WTC11 (cell line): ENCODE measurements around the gene MAP6. TPM values are rescaled to one million over a fixed set of nuclear protein-coding genes. Genes with fewer than 3 reads are reported as not detected.

Source experiments
- ATAC-seq: fragments of 200-7000 bp; cut with Tn5 transposase; 2 replicates; pipeline ENCODE4 v1.10.0; 2021; ENCODE audit warnings: mild to moderate bottlenecking, moderate library complexity
- CTCF ChIA-PET: fragments of 300-600 bp; sonication (Branson Sonifier 250); formaldehyde crosslinking; loops from one replicate; lab custom pipeline; 2021; ENCODE audit warnings: antibody characterized with exemption; lab: Charles Lee
- POLR2A ChIA-PET: fragments of 350-600 bp; sonication (Branson Sonifier 250); formaldehyde crosslinking; loops from one replicate; lab custom pipeline; 2021; ENCODE audit warnings: antibody characterized with exemption; lab: Charles Lee
- DNase-seq: peaks from one replicate; pipeline ENCODE4 v3.0.0; 2021; ENCODE audit warnings: low spot score
- H3K27ac Mint-ChIP-seq: 2 replicates; pipeline ENCODE4 v1.8.0; 2021; ENCODE audit warnings: mixed read lengths
- H3K27me3 Mint-ChIP-seq: 2 replicates; pipeline ENCODE4 v1.8.0; 2021; ENCODE audit warnings: low read depth, mild to moderate bottlenecking, moderate library complexity, mixed read lengths
- H3K36me3 Mint-ChIP-seq: 2 replicates; pipeline ENCODE4 v1.8.0; 2021; ENCODE audit warnings: mixed read lengths
- H3K4me1 Mint-ChIP-seq: 2 replicates; pipeline ENCODE4 v1.8.0; 2022; ENCODE audit warnings: mixed read lengths
- H3K4me3 Mint-ChIP-seq: 2 replicates; pipeline ENCODE4 v1.8.0; 2021; ENCODE audit warnings: mild to moderate bottlenecking, moderate library complexity, mixed read lengths
- H3K9me3 Mint-ChIP-seq: 2 replicates; pipeline ENCODE4 v1.8.0; 2021; ENCODE audit warnings: mixed read lengths
- CREB1 ChIP-seq: sonication (generic); formaldehyde crosslinking; IDR thresholded peaks from 2 replicates; pipeline ENCODE4 v1.8.0; 2023; ENCODE audit warnings: mild to moderate bottlenecking, missing genetic modification reagents
- EMX1 ChIP-seq: fragments of 250-450 bp; sonication (Bioruptor Pico); IDR thresholded peaks from 2 replicates; pipeline ENCODE4 v1.8.0; 2021; ENCODE audit warnings: mild to moderate bottlenecking
- FOXK1 ChIP-seq: sonication (generic); formaldehyde crosslinking; IDR thresholded peaks from 2 replicates; pipeline ENCODE4 v1.8.0; 2022; ENCODE audit warnings: mild to moderate bottlenecking, moderate library complexity, missing genetic modification reagents
- NR3C1 ChIP-seq: sonication (generic); formaldehyde crosslinking; conservative IDR thresholded peaks from 2 replicates; pipeline ENCODE4 v1.8.1; 2023; ENCODE audit warnings: low read depth, mild to moderate bottlenecking, missing genetic modification reagents
- PRRX2 ChIP-seq: fragments of 250-450 bp; sonication (Bioruptor Pico); IDR thresholded peaks from 2 replicates; pipeline ENCODE4 v1.8.0; 2021; ENCODE audit warnings: mild to moderate bottlenecking
- total RNA-seq: library from RNA; stranded (reverse); gene quantifications from 3 replicates; pipeline ENCODE4 v1.2.3, GENCODE V29; 2021
- TF ChIP-seq, protein P1 (sequence below): fragments of 250-450 bp; sonication (Bioruptor Pico); IDR thresholded peaks from 2 replicates; pipeline ENCODE4 v1.9.0; 2021; ENCODE audit warnings: mild to moderate bottlenecking, borderline replicate concordance
- TF ChIP-seq, protein P2 (sequence below): sonication (generic); formaldehyde crosslinking; IDR thresholded peaks from 2 replicates; pipeline ENCODE4 v1.8.1; 2022; ENCODE audit warnings: mild to moderate bottlenecking, moderate library complexity, missing genetic modification reagents
- TF ChIP-seq, protein P3 (sequence below): sonication (generic); formaldehyde crosslinking; IDR thresholded peaks from 2 replicates; pipeline ENCODE4 v1.8.0; 2023; ENCODE audit warnings: missing genetic modification reagents, mild to moderate bottlenecking, borderline replicate concordance
- TF ChIP-seq, protein P4 (sequence below): fragments of 250-450 bp; sonication (Bioruptor Pico); IDR thresholded peaks from 2 replicates; pipeline ENCODE4 v1.8.0; 2021; ENCODE audit warnings: mild to moderate bottlenecking
- TF ChIP-seq, protein P5 (sequence below): fragments of 250-450 bp; sonication (Bioruptor Pico); IDR thresholded peaks from 2 replicates; pipeline ENCODE4 v1.9.0; 2021; ENCODE audit warnings: mild to moderate bottlenecking
- TF ChIP-seq, protein P6 (sequence below): sonication (generic); formaldehyde crosslinking; IDR thresholded peaks from 2 replicates; pipeline ENCODE4 v1.8.1; 2023; ENCODE audit warnings: mild to moderate bottlenecking, missing genetic modification reagents, borderline replicate concordance
- TF ChIP-seq, protein P7 (sequence below): fragments of 250-450 bp; sonication (Bioruptor Pico); IDR thresholded peaks from 2 replicates; pipeline ENCODE4 v1.9.0; 2021; ENCODE audit warnings: moderate library complexity, mild to moderate bottlenecking, inconsistent platforms, borderline replicate concordance

MAP6 gene
- total RNA-seq, 1 experiment from 2014 or later: 0.90 TPM

DNA sequence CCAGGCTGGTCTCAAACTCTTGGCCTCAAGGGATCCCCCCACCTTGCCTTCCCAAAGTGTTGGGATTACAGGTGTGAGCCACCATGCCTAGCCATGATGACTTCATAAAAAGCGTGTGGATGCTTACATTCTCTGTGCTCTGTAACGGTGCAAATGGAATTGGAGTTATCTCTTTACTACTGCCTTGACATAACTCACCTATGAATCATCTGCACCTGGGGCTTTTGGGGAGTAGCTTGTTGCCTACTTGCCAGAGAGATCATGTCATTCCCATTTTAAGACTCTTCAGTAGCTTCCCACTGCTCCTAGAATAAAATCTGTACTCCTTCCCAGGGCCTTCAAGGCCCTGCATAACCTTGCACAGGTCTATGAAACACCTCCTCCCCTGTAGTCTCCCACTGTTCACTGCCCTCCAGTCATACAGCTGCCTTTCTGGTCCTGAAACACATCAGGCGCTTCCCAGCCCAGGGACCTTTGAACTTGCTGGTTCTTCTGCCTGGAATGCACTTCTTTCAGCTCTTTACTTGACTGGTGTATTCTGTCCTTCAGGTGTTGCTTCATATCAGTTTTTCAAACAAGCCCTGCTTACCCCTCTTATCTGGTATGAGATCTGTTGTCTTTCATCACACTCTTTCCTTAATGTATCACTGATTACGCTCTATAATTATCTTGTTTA is 29.2 kb upstream of the MAP6 start (continued):
- TF ChIP-seq, protein P1, sequence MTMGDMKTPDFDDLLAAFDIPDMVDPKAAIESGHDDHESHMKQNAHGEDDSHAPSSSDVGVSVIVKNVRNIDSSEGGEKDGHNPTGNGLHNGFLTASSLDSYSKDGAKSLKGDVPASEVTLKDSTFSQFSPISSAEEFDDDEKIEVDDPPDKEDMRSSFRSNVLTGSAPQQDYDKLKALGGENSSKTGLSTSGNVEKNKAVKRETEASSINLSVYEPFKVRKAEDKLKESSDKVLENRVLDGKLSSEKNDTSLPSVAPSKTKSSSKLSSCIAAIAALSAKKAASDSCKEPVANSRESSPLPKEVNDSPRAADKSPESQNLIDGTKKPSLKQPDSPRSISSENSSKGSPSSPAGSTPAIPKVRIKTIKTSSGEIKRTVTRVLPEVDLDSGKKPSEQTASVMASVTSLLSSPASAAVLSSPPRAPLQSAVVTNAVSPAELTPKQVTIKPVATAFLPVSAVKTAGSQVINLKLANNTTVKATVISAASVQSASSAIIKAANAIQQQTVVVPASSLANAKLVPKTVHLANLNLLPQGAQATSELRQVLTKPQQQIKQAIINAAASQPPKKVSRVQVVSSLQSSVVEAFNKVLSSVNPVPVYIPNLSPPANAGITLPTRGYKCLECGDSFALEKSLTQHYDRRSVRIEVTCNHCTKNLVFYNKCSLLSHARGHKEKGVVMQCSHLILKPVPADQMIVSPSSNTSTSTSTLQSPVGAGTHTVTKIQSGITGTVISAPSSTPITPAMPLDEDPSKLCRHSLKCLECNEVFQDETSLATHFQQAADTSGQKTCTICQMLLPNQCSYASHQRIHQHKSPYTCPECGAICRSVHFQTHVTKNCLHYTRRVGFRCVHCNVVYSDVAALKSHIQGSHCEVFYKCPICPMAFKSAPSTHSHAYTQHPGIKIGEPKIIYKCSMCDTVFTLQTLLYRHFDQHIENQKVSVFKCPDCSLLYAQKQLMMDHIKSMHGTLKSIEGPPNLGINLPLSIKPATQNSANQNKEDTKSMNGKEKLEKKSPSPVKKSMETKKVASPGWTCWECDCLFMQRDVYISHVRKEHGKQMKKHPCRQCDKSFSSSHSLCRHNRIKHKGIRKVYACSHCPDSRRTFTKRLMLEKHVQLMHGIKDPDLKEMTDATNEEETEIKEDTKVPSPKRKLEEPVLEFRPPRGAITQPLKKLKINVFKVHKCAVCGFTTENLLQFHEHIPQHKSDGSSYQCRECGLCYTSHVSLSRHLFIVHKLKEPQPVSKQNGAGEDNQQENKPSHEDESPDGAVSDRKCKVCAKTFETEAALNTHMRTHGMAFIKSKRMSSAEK (CRISPR knock-in tag): no peak
- TF ChIP-seq, protein P2, sequence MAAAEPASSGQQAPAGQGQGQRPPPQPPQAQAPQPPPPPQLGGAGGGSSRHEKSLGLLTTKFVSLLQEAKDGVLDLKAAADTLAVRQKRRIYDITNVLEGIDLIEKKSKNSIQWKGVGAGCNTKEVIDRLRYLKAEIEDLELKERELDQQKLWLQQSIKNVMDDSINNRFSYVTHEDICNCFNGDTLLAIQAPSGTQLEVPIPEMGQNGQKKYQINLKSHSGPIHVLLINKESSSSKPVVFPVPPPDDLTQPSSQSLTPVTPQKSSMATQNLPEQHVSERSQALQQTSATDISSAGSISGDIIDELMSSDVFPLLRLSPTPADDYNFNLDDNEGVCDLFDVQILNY (CRISPR knock-in tag): no peak
- TF ChIP-seq CREB1 (CRISPR knock-in tag) (no peak), FOXK1 (CRISPR knock-in tag) (no peak), PRRX2 (CRISPR knock-in tag) (no peak)
- TF ChIP-seq, protein P3, sequence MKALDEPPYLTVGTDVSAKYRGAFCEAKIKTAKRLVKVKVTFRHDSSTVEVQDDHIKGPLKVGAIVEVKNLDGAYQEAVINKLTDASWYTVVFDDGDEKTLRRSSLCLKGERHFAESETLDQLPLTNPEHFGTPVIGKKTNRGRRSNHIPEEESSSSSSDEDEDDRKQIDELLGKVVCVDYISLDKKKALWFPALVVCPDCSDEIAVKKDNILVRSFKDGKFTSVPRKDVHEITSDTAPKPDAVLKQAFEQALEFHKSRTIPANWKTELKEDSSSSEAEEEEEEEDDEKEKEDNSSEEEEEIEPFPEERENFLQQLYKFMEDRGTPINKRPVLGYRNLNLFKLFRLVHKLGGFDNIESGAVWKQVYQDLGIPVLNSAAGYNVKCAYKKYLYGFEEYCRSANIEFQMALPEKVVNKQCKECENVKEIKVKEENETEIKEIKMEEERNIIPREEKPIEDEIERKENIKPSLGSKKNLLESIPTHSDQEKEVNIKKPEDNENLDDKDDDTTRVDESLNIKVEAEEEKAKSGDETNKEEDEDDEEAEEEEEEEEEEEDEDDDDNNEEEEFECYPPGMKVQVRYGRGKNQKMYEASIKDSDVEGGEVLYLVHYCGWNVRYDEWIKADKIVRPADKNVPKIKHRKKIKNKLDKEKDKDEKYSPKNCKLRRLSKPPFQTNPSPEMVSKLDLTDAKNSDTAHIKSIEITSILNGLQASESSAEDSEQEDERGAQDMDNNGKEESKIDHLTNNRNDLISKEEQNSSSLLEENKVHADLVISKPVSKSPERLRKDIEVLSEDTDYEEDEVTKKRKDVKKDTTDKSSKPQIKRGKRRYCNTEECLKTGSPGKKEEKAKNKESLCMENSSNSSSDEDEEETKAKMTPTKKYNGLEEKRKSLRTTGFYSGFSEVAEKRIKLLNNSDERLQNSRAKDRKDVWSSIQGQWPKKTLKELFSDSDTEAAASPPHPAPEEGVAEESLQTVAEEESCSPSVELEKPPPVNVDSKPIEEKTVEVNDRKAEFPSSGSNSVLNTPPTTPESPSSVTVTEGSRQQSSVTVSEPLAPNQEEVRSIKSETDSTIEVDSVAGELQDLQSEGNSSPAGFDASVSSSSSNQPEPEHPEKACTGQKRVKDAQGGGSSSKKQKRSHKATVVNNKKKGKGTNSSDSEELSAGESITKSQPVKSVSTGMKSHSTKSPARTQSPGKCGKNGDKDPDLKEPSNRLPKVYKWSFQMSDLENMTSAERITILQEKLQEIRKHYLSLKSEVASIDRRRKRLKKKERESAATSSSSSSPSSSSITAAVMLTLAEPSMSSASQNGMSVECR: no peak

DNA sequence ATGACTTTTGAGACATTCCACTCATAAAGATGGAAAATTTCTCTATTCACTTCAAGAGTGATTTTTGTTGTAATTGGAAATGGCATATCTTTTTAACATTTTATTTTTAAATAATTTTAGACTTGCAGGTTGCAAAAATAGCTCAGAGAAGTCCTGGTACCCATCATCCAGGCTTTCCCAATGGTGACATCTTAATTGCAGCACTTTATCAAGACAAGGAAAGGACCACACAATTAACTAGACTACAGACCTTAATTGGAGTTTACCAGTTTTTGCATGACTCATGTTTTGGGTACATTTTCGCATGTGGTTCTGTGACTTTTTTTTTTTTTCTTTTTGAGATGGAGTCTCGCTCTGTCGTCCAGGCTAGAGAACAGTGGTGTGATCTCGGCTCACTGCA is 23.0 kb upstream of the MAP6 start:
- H3K27me3 Mint-ChIP-seq: peaks cover 12% of the 10 kb centered on the region
- no peaks in the 10 kb centered on the region for H3K36me3 Mint-ChIP-seq
- DNase-seq: no peak
- no peak for ATAC-seq
- no peaks in the 10 kb centered on the region for H3K9me3 Mint-ChIP-seq
- ChIA-PET CTCF (no interaction called here), POLR2A (no interaction called here)
- no peaks in the 10 kb centered on the region for H3K4me1 Mint-ChIP-seq
- no peak overlapping the region for H3K4me3 Mint-ChIP-seq
- H3K27ac Mint-ChIP-seq: no peak overlapping the region
- TF ChIP-seq, protein P4, sequence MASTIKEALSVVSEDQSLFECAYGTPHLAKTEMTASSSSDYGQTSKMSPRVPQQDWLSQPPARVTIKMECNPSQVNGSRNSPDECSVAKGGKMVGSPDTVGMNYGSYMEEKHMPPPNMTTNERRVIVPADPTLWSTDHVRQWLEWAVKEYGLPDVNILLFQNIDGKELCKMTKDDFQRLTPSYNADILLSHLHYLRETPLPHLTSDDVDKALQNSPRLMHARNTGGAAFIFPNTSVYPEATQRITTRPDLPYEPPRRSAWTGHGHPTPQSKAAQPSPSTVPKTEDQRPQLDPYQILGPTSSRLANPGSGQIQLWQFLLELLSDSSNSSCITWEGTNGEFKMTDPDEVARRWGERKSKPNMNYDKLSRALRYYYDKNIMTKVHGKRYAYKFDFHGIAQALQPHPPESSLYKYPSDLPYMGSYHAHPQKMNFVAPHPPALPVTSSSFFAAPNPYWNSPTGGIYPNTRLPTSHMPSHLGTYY: no peak
- TF ChIP-seq EMX1 (CRISPR knock-in tag): no peak
- TF ChIP-seq, protein P5, sequence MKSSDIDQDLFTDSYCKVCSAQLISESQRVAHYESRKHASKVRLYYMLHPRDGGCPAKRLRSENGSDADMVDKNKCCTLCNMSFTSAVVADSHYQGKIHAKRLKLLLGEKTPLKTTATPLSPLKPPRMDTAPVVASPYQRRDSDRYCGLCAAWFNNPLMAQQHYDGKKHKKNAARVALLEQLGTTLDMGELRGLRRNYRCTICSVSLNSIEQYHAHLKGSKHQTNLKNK (CRISPR knock-in tag): no peak
- TF ChIP-seq, protein P6, sequence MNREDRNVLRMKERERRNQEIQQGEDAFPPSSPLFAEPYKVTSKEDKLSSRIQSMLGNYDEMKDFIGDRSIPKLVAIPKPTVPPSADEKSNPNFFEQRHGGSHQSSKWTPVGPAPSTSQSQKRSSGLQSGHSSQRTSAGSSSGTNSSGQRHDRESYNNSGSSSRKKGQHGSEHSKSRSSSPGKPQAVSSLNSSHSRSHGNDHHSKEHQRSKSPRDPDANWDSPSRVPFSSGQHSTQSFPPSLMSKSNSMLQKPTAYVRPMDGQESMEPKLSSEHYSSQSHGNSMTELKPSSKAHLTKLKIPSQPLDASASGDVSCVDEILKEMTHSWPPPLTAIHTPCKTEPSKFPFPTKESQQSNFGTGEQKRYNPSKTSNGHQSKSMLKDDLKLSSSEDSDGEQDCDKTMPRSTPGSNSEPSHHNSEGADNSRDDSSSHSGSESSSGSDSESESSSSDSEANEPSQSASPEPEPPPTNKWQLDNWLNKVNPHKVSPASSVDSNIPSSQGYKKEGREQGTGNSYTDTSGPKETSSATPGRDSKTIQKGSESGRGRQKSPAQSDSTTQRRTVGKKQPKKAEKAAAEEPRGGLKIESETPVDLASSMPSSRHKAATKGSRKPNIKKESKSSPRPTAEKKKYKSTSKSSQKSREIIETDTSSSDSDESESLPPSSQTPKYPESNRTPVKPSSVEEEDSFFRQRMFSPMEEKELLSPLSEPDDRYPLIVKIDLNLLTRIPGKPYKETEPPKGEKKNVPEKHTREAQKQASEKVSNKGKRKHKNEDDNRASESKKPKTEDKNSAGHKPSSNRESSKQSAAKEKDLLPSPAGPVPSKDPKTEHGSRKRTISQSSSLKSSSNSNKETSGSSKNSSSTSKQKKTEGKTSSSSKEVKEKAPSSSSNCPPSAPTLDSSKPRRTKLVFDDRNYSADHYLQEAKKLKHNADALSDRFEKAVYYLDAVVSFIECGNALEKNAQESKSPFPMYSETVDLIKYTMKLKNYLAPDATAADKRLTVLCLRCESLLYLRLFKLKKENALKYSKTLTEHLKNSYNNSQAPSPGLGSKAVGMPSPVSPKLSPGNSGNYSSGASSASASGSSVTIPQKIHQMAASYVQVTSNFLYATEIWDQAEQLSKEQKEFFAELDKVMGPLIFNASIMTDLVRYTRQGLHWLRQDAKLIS (CRISPR knock-in tag): no peak
- TF ChIP-seq NR3C1: no peak
- TF ChIP-seq, protein P7, sequence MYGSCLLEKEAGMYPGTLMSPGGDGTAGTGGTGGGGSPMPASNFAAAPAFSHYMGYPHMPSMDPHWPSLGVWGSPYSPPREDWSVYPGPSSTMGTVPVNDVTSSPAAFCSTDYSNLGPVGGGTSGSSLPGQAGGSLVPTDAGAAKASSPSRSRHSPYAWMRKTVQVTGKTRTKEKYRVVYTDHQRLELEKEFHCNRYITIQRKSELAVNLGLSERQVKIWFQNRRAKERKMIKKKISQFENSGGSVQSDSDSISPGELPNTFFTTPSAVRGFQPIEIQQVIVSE: no peak
